H9 (cell line): Measurements from ENCODE around the gene ALDH1L1. TPM values are rescaled to one million over a fixed set of nuclear protein-coding genes. Genes with fewer than 3 reads are reported as not detected.

Experiments used
- DNase-seq: peaks from one replicate; pipeline ENCODE4 v3.0.0-alpha.2; 2017
- H2AFZ ChIP-seq: one replicate; pipeline ENCODE4 v1.6.1; 2013; ENCODE audit warnings: mild to moderate bottlenecking, low read length, control low read depth, moderate library complexity
- H2AK5ac ChIP-seq: 2 replicates; pipeline ENCODE4 v1.6.1; 2013; ENCODE audit warnings: low read length, control low read depth, mixed read lengths; ENCODE audit not compliant: insufficient read length
- H2BK120ac ChIP-seq: one replicate; pipeline ENCODE4 v1.6.1; 2013; ENCODE audit warnings: low read depth, mild to moderate bottlenecking, low read length, control low read depth, inconsistent platforms; ENCODE audit not compliant: poor library complexity, severe bottlenecking
- H2BK12ac ChIP-seq: 2 replicates; pipeline ENCODE4 v1.6.1; 2013; ENCODE audit warnings: low read length, control low read depth, mixed read lengths, low read depth; ENCODE audit not compliant: insufficient read length
- H2BK15ac ChIP-seq: 2 replicates; pipeline ENCODE4 v1.6.1; 2013; ENCODE audit warnings: low read depth, low read length, control low read depth
- H2BK20ac ChIP-seq: one replicate; pipeline ENCODE4 v1.6.1; 2013; ENCODE audit warnings: low read depth, mild to moderate bottlenecking, low read length, control low read depth, inconsistent platforms; ENCODE audit not compliant: poor library complexity, severe bottlenecking
- H2BK5ac ChIP-seq: 2 replicates; pipeline ENCODE4 v1.6.1; 2013; ENCODE audit warnings: low read length, control low read depth, mixed read lengths; ENCODE audit not compliant: insufficient read length
- H3K14ac ChIP-seq: 2 replicates; pipeline ENCODE4 v1.6.1; 2013; ENCODE audit warnings: low read length, control low read depth; ENCODE audit not compliant: insufficient read depth
- H3K18ac ChIP-seq: 2 replicates; pipeline ENCODE4 v1.6.1; 2013; ENCODE audit warnings: low read depth, mild to moderate bottlenecking, mixed read lengths, low read length, control low read depth; ENCODE audit not compliant: insufficient read length
- H3K23ac ChIP-seq: 2 replicates; pipeline ENCODE4 v1.6.1; 2013; ENCODE audit warnings: low read length, control low read depth, mixed read lengths, low read depth; ENCODE audit not compliant: insufficient read length
- H3K23me2 ChIP-seq: 2 replicates; pipeline ENCODE4 v1.6.1; 2013; ENCODE audit warnings: low read depth, mild to moderate bottlenecking, mixed read lengths, low read length, control low read depth; ENCODE audit not compliant: insufficient read length, poor library complexity, severe bottlenecking
- H3K27ac ChIP-seq: 2 replicates; pipeline ENCODE4 v1.5.1; 2013; ENCODE audit warnings: low read length, control low read depth, mixed read lengths, low read depth; ENCODE audit not compliant: insufficient read length
- H3K27me3 ChIP-seq: 2 replicates; pipeline ENCODE4 v1.6.1; 2013; ENCODE audit warnings: low read length, control low read depth, inconsistent platforms; ENCODE audit not compliant: insufficient read depth
- H3K4ac ChIP-seq: 2 replicates; pipeline ENCODE4 v1.6.1; 2013; ENCODE audit warnings: low read depth, mild to moderate bottlenecking, control low read depth, inconsistent platforms, low read length, moderate library complexity
- H3K4me1 ChIP-seq: 2 replicates; pipeline ENCODE4 v1.6.1; 2013; ENCODE audit warnings: low read length, control low read depth, inconsistent platforms; ENCODE audit not compliant: insufficient read depth
- H3K4me2 ChIP-seq: 2 replicates; pipeline ENCODE4 v1.6.1; 2013; ENCODE audit warnings: low read length, control low read depth, mixed read lengths; ENCODE audit not compliant: insufficient read length, insufficient read depth
- H3K56ac ChIP-seq: 2 replicates; pipeline ENCODE4 v1.6.1; 2013; ENCODE audit warnings: low read depth, mild to moderate bottlenecking, mixed read lengths, low read length, control low read depth; ENCODE audit not compliant: insufficient read length
- H3K79me1 ChIP-seq: 2 replicates; pipeline ENCODE4 v1.6.1; 2013; ENCODE audit warnings: low read depth, mild to moderate bottlenecking, moderate library complexity, low read length, control low read depth, inconsistent platforms; ENCODE audit not compliant: insufficient read depth, poor library complexity, severe bottlenecking
- H3K79me2 ChIP-seq: 2 replicates; pipeline ENCODE4 v1.6.1; 2013; ENCODE audit warnings: low read length, control low read depth, inconsistent platforms; ENCODE audit not compliant: insufficient read depth
- H3K9ac ChIP-seq: 2 replicates; pipeline ENCODE4 v1.6.1; 2013; ENCODE audit warnings: low read length, control low read depth, mixed read lengths; ENCODE audit not compliant: insufficient read length; ENCODE audit errors: extremely low read depth
- H3K9me3 ChIP-seq: one replicate; pipeline ENCODE4 v1.6.1; 2013; ENCODE audit warnings: low read depth, low read length, inconsistent platforms; ENCODE audit not compliant: control insufficient read depth
- H3T11ph ChIP-seq: one replicate; pipeline ENCODE4 v1.6.1; 2013; ENCODE audit warnings: mild to moderate bottlenecking, low read length, control low read depth, inconsistent platforms
- H4K20me1 ChIP-seq: one replicate; pipeline ENCODE4 v1.6.1; 2013; ENCODE audit not compliant: control insufficient read depth, insufficient read length, insufficient read depth
- H4K5ac ChIP-seq: 2 replicates; pipeline ENCODE4 v1.6.1; 2013; ENCODE audit warnings: low read depth, mild to moderate bottlenecking, mixed read lengths, low read length, control low read depth; ENCODE audit not compliant: insufficient read length
- H4K8ac ChIP-seq: replicated peaks from 2 replicates; pipeline ENCODE4 v1.6.1; 2013; ENCODE audit warnings: low read length, control low read depth, mixed read lengths, low read depth; ENCODE audit not compliant: insufficient read length
- H4K91ac ChIP-seq: 2 replicates; pipeline ENCODE4 v1.6.1; 2013; ENCODE audit warnings: low read depth, mild to moderate bottlenecking, moderate library complexity, mixed read lengths, low read length, control low read depth; ENCODE audit not compliant: insufficient read length
- H3K27ac Mint-ChIP-seq, 3 experiments: 2 replicates in 2 of 3; 3 replicates in 1 of 3; pipeline ENCODE4 v1.8.0; 2020 to 2021; ENCODE audit warnings: mixed read lengths in 3 of 3, mild to moderate bottlenecking in 1 of 3, moderate library complexity in 1 of 3
- H3K27me3 Mint-ChIP-seq: 2 replicates; pipeline ENCODE4 v1.8.0; 2021; ENCODE audit warnings: low read depth, mild to moderate bottlenecking, moderate library complexity, mixed read lengths
- H3K36me3 Mint-ChIP-seq, 3 experiments: 2 replicates in 2 of 3; 3 replicates in 1 of 3; pipeline ENCODE4 v1.8.0; 2020 to 2021; ENCODE audit warnings: low read depth in 3 of 3, mixed read lengths in 3 of 3; ENCODE audit not compliant: insufficient read depth in 1 of 3
- H3K4me1 Mint-ChIP-seq, 2 experiments: 2 replicates each; pipeline ENCODE4 v1.8.0; 2020; ENCODE audit warnings: mixed read lengths in 2 of 2
- H3K4me3 Mint-ChIP-seq, 2 experiments: 2 replicates in 1 of 2; 3 replicates in 1 of 2; pipeline ENCODE4 v1.8.0; 2020 to 2021; ENCODE audit warnings: mild to moderate bottlenecking in 2 of 2, mixed read lengths in 2 of 2, moderate library complexity in 1 of 2
- H3K9me3 Mint-ChIP-seq, 2 experiments: 2 replicates in 1 of 2; 3 replicates in 1 of 2; pipeline ENCODE4 v1.8.0; 2020; ENCODE audit warnings: mild to moderate bottlenecking in 2 of 2, mixed read lengths in 2 of 2, moderate library complexity in 1 of 2
- WGBS: extraction: QIAGEN DNeasy Blood & Tissue Kit; methylation state at CpG from one replicate; pipeline ENCODE4 v1.1.7; 2013; ENCODE audit warnings: missing lambda C conversion rate, low lambda C conversion rate, mixed read lengths; ENCODE audit not compliant: insufficient read length; ENCODE audit errors: extremely low coverage; 5-methylcytosine and 5-hydroxymethylcytosine counted together
- total RNA-seq: library from RNA; stranded (reverse); gene quantifications from 2 replicates; pipeline ENCODE4 v1.2.1, GENCODE V29; 2021
- TF ChIP-seq, protein P1 (sequence below): fragments of 200-600 bp; sonication (generic); conservative IDR thresholded peaks from 3 replicates; pipeline ENCODE4 v1.8.0; 2021; ENCODE audit warnings: antibody characterized with exemption, mild to moderate bottlenecking

ALDH1L1 gene
- total RNA-seq, 1 experiment from 2014 or later, result 0.90 TPM

DNA sequence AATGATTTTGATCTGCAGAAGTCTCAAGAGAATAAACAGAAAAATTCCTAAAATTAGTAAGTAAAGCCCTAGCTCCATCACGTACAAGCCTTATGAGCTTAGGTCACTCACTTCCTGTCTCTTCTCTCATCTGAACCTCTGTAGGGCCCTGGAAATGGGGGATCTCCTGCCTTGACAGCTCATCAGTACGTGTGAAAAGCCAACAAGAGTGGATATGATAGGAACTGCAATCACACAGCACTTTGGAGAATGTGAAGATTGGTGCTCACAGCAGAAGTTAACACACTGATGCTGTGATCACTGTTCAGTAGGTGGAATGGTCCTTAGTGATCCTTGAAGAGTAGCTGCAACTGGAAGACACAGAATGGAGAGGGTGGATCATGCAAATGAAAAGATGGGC, 27.8 kb upstream of the ALDH1L1 start:
- Histone ChIP-seq H2BK120ac (no peak overlapping the region), H2BK12ac (no peak overlapping the region), H4K20me1 (no peaks in the 10 kb centered on the region), H2BK5ac (no peak overlapping the region), H3K4me1 (no peaks in the 10 kb centered on the region; the same call in 1 of the 2 replicates), H3K4ac (no peak overlapping the region), H2AFZ (no peak overlapping the region), H3K4me2 (no peak overlapping the region), H4K5ac (no peak overlapping the region), H3K56ac (no peak overlapping the region), H3K14ac (no peak overlapping the region), H2BK15ac (no peak overlapping the region), H3K18ac (no peak overlapping the region), H3K27me3 (no peaks in the 10 kb centered on the region; the same call in 1 of the 2 replicates), H3K79me1 (no peaks in the 10 kb centered on the region), H3K9ac (no peak overlapping the region), H3K23ac (no peak overlapping the region), H3K9me3 (no peaks in the 10 kb centered on the region), H3T11ph (no peak overlapping the region), H4K91ac (no peak overlapping the region), H3K23me2 (peaks cover under 1% of the 10 kb centered on the region), H3K79me2 (no peaks in the 10 kb centered on the region), H4K8ac (no peak overlapping the region), H3K27ac (no peak overlapping the region), H2AK5ac (no peak overlapping the region), H2BK20ac (no peak overlapping the region)
- peaks cover 0 to 3% (median 0%) of the 10 kb centered on the region in 3 experiments; a peak in 1 of 7 replicates for H3K36me3 Mint-ChIP-seq
- no peak for DNase-seq
- H3K4me1 Mint-ChIP-seq, result peaks cover 12 to 14% of the 10 kb centered on the region in 2 experiments
- no CpG with 5 or more reads among the region's 2 CpGs for WGBS
- no peak overlapping the region for H3K27ac Mint-ChIP-seq
- no peak overlapping the region for H3K4me3 Mint-ChIP-seq
- TF ChIP-seq, protein P1, sequence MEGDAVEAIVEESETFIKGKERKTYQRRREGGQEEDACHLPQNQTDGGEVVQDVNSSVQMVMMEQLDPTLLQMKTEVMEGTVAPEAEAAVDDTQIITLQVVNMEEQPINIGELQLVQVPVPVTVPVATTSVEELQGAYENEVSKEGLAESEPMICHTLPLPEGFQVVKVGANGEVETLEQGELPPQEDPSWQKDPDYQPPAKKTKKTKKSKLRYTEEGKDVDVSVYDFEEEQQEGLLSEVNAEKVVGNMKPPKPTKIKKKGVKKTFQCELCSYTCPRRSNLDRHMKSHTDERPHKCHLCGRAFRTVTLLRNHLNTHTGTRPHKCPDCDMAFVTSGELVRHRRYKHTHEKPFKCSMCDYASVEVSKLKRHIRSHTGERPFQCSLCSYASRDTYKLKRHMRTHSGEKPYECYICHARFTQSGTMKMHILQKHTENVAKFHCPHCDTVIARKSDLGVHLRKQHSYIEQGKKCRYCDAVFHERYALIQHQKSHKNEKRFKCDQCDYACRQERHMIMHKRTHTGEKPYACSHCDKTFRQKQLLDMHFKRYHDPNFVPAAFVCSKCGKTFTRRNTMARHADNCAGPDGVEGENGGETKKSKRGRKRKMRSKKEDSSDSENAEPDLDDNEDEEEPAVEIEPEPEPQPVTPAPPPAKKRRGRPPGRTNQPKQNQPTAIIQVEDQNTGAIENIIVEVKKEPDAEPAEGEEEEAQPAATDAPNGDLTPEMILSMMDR, result no peak
- H3K27me3 Mint-ChIP-seq, result peaks cover 50% of the 10 kb centered on the region
- H3K9me3 Mint-ChIP-seq, result peaks cover 4 to 6% of the 10 kb centered on the region in 2 experiments; a peak in 4 of 5 replicates
